Raji (cell line): ENCODE results near the gene GRB2.

ENCODE experiments used
- POLR2A ChIP-seq: IDR thresholded peaks from 2 replicates; pipeline ENCODE4 v1.6.1; 2011; ENCODE audit warnings: low read depth, low read length, control low read depth; ENCODE audit not compliant: insufficient read depth

The GRB2 gene

GRCh38 chr17:75367312-75367711, 38.2 kb downstream of the GRB2 start:
- no peak for TF ChIP-seq POLR2A

- TF ChIP-seq POLR2A = no peak
Observed at GRCh38 chr17:75366432-75366831, 39.0 kb downstream of the GRB2 start.

DNA sequence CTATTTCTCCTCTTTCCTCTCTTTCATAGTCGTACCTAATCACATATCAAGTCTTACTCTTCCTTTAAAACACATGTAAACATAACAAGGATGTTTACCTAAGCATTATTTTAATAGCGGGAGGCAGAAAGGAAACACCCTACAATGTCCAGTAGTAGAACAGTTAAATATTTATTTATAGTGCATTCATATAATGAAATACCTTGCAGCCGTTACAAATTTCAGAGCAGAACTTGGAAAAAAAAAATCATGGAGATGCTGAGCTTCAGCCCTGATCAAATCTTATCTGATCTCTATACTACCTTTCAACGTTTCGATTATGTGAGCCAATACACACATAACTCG, 39.6 kb downstream of the GRB2 start:
- no peak for TF ChIP-seq POLR2A

- TF ChIP-seq POLR2A = no peak
Observed at GRCh38 chr17:75365009-75365930, 40.2 kb downstream of the GRB2 start.

- TF ChIP-seq POLR2A = no peak
Observed at GRCh38 chr17:75364078-75364477, 41.4 kb downstream of the GRB2 start.

DNA sequence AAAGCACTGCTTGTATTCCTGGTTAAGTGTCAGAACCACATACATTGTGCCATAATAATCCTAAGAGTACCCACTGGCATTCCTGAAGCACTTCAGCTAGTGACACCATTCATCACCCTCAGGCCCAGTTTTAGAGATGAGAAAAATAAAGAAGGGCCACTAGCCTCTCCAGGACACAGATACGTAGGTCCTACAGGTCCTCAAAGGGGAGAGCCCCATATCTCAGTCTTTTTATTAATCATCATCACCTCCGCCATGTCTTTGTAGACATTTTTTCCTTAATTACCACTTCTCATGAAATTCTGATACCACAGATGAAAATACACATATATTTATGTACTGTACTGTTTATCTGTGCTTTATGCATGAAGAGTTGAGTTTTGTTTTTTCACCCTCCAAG, 43.5 kb downstream of the GRB2 start:
- TF ChIP-seq POLR2A = no peak

DNA sequence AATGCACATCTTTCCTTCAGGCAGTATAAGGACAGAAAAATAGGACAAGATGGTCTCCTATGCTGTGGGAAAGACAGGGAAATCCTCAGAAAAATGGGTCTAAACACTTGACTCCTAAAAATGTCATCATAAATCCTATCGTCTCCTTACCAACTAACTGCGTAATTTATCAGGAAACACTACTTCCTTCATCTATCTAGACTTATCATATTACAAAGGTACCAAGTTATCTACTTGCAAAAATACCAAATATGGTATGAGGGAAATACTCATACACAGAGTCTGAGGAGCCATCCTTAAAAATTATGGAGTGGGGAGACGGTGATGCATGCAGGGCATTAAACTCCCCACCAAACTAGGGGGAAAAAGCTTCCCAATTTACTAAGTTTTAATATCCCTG, 44.1 kb downstream of the GRB2 start:
- no peak for TF ChIP-seq POLR2A

- TF ChIP-seq POLR2A = no peak
Observed at GRCh38 chr17:75356260-75356937, 49.1 kb downstream of the GRB2 start.

DNA sequence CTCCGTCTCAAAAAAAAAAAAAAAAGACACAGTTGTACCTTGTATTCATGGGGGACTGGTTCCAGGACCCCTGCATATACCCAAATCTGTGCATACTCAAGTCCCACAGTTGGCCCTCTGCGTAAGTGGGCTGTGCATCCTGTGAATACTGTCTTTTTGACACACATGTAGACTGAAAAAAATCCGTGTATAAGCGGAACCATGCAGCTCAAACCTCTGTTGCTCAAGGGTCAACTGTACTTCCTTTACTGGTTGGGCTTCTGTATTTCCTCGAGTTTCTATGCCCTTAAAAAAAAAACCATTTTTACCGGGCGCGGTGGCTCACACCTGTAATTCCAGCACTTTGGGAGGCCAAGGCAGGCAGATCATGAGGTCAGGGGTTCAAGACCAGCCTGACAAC, 52.3 kb downstream of the GRB2 start:
- no peak for TF ChIP-seq POLR2A

DNA sequence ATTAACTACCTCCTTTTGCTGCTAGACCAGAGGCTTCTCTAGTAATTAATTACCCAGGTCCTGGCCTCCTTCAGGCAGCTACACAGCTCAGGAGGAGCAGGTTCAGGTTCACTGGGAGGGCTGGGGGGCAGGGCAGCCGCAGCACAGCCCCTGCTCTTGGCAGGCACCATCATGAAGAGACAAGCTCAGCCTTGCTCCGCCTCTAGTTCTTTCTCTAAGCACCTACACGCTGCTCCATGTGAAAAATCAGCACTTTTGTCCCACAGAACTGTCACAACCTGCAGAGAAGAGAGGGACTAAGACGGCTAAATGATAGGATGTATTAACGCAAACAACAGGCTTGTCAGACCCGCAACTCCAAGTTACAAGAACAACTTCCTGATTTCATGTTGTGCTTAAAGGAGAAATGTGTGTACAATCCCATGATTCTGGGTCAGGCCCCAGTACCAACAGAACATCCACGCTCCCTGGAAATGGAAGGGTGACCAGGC, 53.4 kb downstream of the GRB2 start:
- TF ChIP-seq POLR2A = no peak

GRCh38 chr17:75350706-75351105, 54.8 kb downstream of the GRB2 start:
- TF ChIP-seq POLR2A = no peak

GRCh38 chr17:75350029-75350428, 55.4 kb downstream of the GRB2 start:
- no peak for TF ChIP-seq POLR2A

- TF ChIP-seq POLR2A = no peak
Observed at GRCh38 chr17:75349589-75349988, 55.9 kb downstream of the GRB2 start.

- no peak for TF ChIP-seq POLR2A
Observed at GRCh38 chr17:75348386-75349012, 57.0 kb downstream of the GRB2 start.

DNA sequence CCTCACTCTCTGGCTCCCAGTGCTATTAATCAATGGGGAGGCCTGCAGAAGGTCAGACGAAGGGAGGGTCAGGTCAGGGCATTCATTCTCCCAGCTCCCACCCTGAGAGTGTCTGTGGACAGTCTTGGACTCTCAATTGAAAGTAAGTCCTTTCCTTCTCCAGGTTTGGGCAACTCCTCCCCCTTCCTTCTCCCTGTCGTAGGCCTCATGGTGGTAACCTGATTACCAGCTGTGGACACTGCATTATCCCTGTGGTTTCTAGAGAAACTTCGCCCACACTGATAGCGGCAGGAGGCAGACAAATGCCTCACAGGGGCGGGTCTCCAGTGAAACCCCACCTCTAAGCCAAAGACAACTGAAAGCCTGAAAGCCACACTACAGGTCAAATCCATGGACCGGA, 58.6 kb downstream of the GRB2 start:
- TF ChIP-seq POLR2A = no peak
